Heart left ventricle (tissue), 16 donors: Measurements from ENCODE around the gene DYSF. TPM values are rescaled to one million over a fixed set of nuclear protein-coding genes. Genes with fewer than 3 reads are reported as not detected.

Experiments
- ATAC-seq, 4 donors: fragments of 200-7000 bp; cut with Tn5 transposase; one replicate each; pipeline ENCODE4 v1.9.1; 2020 to 2022; ENCODE audit warnings: moderate library complexity in 4 of 4, mild to moderate bottlenecking in 3 of 4, moderate number of reproducible peaks in 1 of 4
- DNase-seq, 5 donors: peaks; one replicate each; pipeline ENCODE4 v3.0.0-alpha.2; 2020
- H3K27ac ChIP-seq, 12 donors: fragments of 200-600 bp; sonication (generic) in 4 of 12; one replicate each; pipeline versions ENCODE4 v1.5.0 to v1.8.0; 2016 to 2022; ENCODE audit warnings: mild to moderate bottlenecking in 2 of 12
- H3K27me3 ChIP-seq, 9 donors: fragments of 200-600 bp; sonication (generic) in 2 of 9; one replicate each; pipeline versions ENCODE4 v1.5.1 to v1.8.0; 2016 to 2022; ENCODE audit warnings: mild to moderate bottlenecking in 3 of 9
- H3K36me3 ChIP-seq, 9 donors: fragments of 200-600 bp; sonication (generic) in 2 of 9; one replicate each; pipeline versions ENCODE4 v1.5.0 to v1.8.0; 2018 to 2022; ENCODE audit warnings: mild to moderate bottlenecking in 2 of 9
- H3K4me1 ChIP-seq, 12 donors: fragments of 200-600 bp; sonication (generic) in 4 of 12; one replicate each; pipeline versions ENCODE4 v1.5.0 to v1.8.0; 2016 to 2022; ENCODE audit warnings: mild to moderate bottlenecking in 3 of 12
- H3K4me3 ChIP-seq, 12 donors: fragments of 200-600 bp; sonication (generic) in 4 of 12; one replicate each; pipeline versions ENCODE4 v1.5.0 to v1.8.0; 2017 to 2022; ENCODE audit warnings: mild to moderate bottlenecking in 9 of 12, moderate library complexity in 4 of 12
- H3K9me3 ChIP-seq, 12 donors: fragments of 200-600 bp; sonication (generic) in 4 of 12; one replicate each; pipeline versions ENCODE4 v1.5.0 to v1.8.0; 2016 to 2022; ENCODE audit warnings: mild to moderate bottlenecking in 1 of 12
- POLR2A ChIP-seq, 2 donors: fragments of 450-650 bp; IDR thresholded peaks; one replicate each; pipeline ENCODE4 v1.6.1; 2017; ENCODE audit warnings: antibody characterized with exemption in 2 of 2, mild to moderate bottlenecking in 2 of 2, moderate library complexity in 2 of 2
- whole genome bisulfite sequencing, 4 donors: extraction: QIAGEN DNeasy Blood & Tissue Kit in 2 of 4; methylation state at CpG; one replicate each; pipeline versions ENCODE4 v1.1.5 to v1.1.7; 2013 to 2018; 5-methylcytosine and 5-hydroxymethylcytosine counted together
- intact Hi-C, 10 donors: fragments of 100-400 bp; cut with DNase I; formaldehyde crosslinking; loops; one replicate each; pipeline versions ENCODE4 v1.11.1 to v1.14.2; 2022
- polyA plus RNA-seq, 2 donors: library from polyadenylated mRNA; stranded (reverse); fragments of 200-250 nt; gene quantifications; one replicate each; pipeline ENCODE4 v1.2.3, GENCODE V29; 2013
- total RNA-seq, 9 donors: library from RNA; depleted of rRNA in 2 of 9; stranded (reverse); fragments of >200 nt in 2 of 9; fragmentation: NEBNext Ultra II Directional in 3 of 9; extraction: Animal tissue kit (Norgen Biotek cat#: 25700) in 3 of 9; gene quantifications; one replicate each; pipeline versions ENCODE4 v1.1.0 to v1.2.4, GENCODE V29; 2016 to 2023
- TF ChIP-seq, protein P1 (sequence below), 12 donors: fragments of 200-600 bp; sonication (generic) in 4 of 12; IDR thresholded peaks; one replicate each; pipeline versions ENCODE4 v1.5.0 to v1.8.0; 2018 to 2022; ENCODE audit warnings: antibody characterized with exemption in 12 of 12, mild to moderate bottlenecking in 5 of 12
- donor health status: ischemic (EF 13 %, LVEDD 7.1; RV severe dilation, severe dysfunction).
- donor health status: healthy with polysubstance abuse.
- donor health status: DM: no; HTN: yes; CAD: no.
- donor health status: DM: no; HTN: no; CAD: no.
- donor health status: ischemic (EF 25% LVEDD 6.9; RV normal size, moderate dysfunction).
- donor health status: ischemic (EF 25% LVEDD 5.7; RV mildly dilated, moderate dysfunction).
- donor health status: healthy.
- donor health status: DM: yes; HTN: yes; CAD: no.
- donor health status: ischemic (EF 35%, LVEDD 5.7; RV mildly dilated, moderate dysfunction).
- donor health status: nonischemic (EF 11% LVEDD 7.7; RV severe dilation, severe dysfunction).
- donor health status: DM: yes; HTN: yes; CAD: no.
- donor health status: PGD.
- donor health status: ischemic (EF 29% LVEDD 5.4; RV normal size, mild dysfunction).
- donor health status: nonischemic (EF 23%, LVEDD 6.1; RV moderate dilation, normal function).

Gene DYSF
- total and polyA plus RNA-seq, 11 donors, result 25.5 to 99.9 (median 78.6) TPM

DNA sequence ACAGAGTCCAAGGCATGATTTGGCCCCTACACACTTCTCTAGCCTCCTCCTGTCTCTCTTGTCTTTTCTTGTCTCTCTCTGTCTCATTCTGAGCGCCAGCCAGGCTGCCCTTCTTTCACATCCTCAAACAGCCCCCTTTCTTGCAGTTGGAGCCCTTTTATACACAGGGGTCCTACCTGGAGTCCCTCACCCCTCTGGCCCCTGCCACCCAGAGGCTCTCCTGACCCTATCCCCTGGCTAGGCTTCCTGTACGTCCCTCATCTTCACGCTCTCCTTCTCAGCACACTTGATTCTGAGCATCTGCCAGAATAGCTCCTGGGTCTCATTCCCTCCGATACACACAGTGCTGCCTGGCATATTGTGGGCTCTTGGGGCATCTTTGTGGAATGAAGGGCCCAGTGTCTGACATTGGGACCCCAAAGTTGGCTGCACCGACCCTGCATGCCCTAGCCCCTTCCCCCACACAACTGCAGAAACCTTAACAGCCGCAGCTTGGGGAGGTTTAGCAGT is 261.9 kb downstream of the DYSF start:
- H3K27ac ChIP-seq, result peak overlapping the region in 1 of 12 donors; percentile 70
- no peaks in the 10 kb centered on the region for H3K36me3 ChIP-seq
- H3K9me3 ChIP-seq, result no peaks in the 10 kb centered on the region
- ATAC-seq (no peak), DNase-seq (no peak)
- WGBS, 4 donors, result 85 to 93% (median 89%) methylated on average over 6 of the region's 6 CpGs
- H3K4me3 ChIP-seq, result no peak overlapping the region
- intact Hi-C loops, result no loop called here
- H3K4me1 ChIP-seq, result peaks cover 0 to 80% (median 39%) of the 10 kb centered on the region in 12 donors
- no peaks in the 10 kb centered on the region for H3K27me3 ChIP-seq
- TF ChIP-seq, protein P1, sequence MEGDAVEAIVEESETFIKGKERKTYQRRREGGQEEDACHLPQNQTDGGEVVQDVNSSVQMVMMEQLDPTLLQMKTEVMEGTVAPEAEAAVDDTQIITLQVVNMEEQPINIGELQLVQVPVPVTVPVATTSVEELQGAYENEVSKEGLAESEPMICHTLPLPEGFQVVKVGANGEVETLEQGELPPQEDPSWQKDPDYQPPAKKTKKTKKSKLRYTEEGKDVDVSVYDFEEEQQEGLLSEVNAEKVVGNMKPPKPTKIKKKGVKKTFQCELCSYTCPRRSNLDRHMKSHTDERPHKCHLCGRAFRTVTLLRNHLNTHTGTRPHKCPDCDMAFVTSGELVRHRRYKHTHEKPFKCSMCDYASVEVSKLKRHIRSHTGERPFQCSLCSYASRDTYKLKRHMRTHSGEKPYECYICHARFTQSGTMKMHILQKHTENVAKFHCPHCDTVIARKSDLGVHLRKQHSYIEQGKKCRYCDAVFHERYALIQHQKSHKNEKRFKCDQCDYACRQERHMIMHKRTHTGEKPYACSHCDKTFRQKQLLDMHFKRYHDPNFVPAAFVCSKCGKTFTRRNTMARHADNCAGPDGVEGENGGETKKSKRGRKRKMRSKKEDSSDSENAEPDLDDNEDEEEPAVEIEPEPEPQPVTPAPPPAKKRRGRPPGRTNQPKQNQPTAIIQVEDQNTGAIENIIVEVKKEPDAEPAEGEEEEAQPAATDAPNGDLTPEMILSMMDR (IDR thresholded peaks at IDR 0.05), result no peak
- no peak for TF ChIP-seq POLR2A (IDR thresholded peaks at IDR 0.05)

DNA sequence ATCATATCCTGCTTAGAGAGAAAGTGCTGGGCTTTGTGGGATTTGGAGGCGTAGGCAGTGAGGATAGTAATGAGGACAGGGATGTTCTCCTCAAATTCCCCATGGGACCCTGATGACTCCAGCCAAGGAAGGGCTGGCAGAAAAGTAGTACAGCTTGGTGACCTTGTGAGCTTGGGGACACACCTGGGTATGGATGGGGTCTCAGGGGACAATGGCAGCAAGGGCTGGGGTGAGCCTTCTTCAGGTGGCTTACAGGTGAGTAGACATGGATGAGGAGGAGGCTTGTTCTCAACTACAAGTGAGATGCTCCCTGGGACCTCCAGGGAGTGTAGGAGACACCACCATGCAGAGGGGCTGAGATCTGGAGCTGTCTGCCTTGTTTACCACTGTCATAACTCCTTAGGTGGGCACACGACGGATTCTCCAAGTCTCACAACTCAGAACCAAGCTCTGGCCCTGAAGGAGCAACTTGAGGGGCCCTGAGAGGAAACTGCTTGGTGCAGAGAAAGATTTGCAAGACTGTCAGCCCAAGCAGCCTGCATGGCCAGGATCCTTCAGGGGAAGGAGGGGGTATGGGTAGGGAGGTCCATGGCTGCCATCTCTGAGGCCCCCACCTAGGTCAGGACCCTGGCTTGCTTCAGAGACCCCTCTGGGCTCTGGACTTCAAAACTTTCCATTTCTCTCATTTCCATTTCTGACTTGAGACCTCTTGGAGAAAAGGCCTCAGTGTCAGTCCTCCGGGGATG is 262.8 kb downstream of the DYSF start:
- WGBS, 4 donors, result 70 to 78% (median 72%) methylated on average over 4 of the region's 4 CpGs
- H3K27me3 ChIP-seq, result no peaks in the 10 kb centered on the region
- peak overlapping the region in 10 of 12 donors; percentile 19 to 89 (median 52) for H3K27ac ChIP-seq

DNA sequence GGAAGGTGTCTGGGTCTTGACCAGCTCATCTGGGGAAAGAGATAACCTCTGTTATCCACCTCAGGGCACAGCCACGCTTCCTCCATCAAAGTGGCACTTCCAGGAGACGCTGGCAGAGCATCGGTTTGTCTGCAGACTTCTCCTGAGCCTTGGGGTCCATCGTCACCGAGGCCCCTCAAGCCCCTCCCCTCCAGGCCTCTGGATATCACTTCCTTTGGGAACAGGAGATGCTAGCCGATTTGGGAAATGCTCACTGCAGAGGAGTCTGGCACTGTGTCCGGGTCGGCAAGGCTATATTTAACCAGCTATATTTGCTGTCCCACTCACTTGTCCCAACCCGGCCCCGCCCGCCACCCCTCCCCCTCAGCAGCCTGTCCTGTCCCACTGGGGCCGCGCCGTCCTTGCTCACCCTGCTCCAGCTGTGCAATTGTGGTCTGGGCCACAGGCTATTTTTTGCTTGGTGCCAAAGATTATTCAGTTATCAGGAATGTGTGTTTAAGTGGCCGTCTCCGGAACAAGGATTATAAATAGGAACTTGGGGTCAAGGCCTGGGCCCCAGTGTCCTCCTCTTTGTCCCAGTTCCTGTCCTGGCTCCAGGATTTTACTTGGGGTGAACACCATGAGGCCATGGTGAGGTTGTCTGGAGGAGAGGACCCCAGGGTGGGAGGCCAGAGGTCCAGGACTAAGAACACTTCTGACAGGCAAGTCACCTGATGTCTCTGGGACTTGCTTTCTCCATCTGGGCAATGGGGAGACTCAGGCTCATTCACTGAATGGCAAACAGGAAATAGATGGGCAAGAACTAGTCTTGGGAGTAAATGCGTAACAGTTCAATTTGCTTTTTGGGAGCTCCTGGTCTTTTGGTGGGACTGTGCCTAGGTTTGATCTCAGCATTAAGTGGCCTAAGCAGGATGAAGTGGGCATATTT is 263.6 kb downstream of the DYSF start:
- H3K9me3 ChIP-seq, result no peaks in the 10 kb centered on the region
- 10 to 26% (median 18%) methylated on average over 10 to 17 of the region's 17 CpGs for WGBS, 4 donors
- H3K4me1 ChIP-seq, result peaks cover 0 to 84% (median 44%) of the 10 kb centered on the region in 12 donors
- no peaks in the 10 kb centered on the region for H3K36me3 ChIP-seq
- no peaks in the 10 kb centered on the region for H3K27me3 ChIP-seq
- ATAC-seq (peak; percentile 94 to 97 (median 96)), DNase-seq (peak; percentile 94 to 97 (median 95))
- peak overlapping the region in 1 of 12 donors; percentile 7 for H3K4me3 ChIP-seq
- intact Hi-C loops, result loop anchor here in 1 of 10 donors (1.0 kb wide), 1 partner anchor 102 kb away; no protein-coding TSS in a partner anchor
- H3K27ac ChIP-seq, result peak overlapping the region in 10 of 12 donors; percentile 38 to 89 (median 74)
- TF ChIP-seq, protein P1 (IDR thresholded peaks at IDR 0.05), result no peak
- TF ChIP-seq POLR2A (IDR thresholded peaks at IDR 0.05), result no peak

More for the DNA sequence above, 262.8 kb downstream of the DYSF start:
- TF ChIP-seq, protein P1 (IDR thresholded peaks at IDR 0.05), result no peak
- no peak for TF ChIP-seq POLR2A (IDR thresholded peaks at IDR 0.05)
- ATAC-seq, result no peak
- peak overlapping the region in 1 of 12 donors; percentile 7 for H3K4me3 ChIP-seq
- H3K9me3 ChIP-seq, result no peaks in the 10 kb centered on the region
- DNase-seq, result no peak
- intact Hi-C loops, result no loop called here
- H3K4me1 ChIP-seq, result peaks cover 0 to 82% (median 38%) of the 10 kb centered on the region in 12 donors
- H3K36me3 ChIP-seq, result no peaks in the 10 kb centered on the region
